Stimulated activated CD4-positive, alpha-beta T cell treated with anti-CD3 and anti-CD28 coated beads, Interleukin-12 subunit alpha, Interleukin-12 subunit beta, amount 100 ng/mL, for 4 hours (primary cell): Measurements from ENCODE around the gene PCDH9.
"Not testable (repeated sequence)": the region's sequence is repeated elsewhere in the genome, so short reads cannot be mapped to it uniquely, and the experiment has no call there.

Experiments used
- DNase-seq: peaks from one replicate; pipeline ENCODE4 v3.0.0-alpha.2; 2020

PCDH9 gene

GRCh38 chr13:66623129-66623820 is 606.9 kb downstream of the PCDH9 start:
- no peak for DNase-seq

DNA sequence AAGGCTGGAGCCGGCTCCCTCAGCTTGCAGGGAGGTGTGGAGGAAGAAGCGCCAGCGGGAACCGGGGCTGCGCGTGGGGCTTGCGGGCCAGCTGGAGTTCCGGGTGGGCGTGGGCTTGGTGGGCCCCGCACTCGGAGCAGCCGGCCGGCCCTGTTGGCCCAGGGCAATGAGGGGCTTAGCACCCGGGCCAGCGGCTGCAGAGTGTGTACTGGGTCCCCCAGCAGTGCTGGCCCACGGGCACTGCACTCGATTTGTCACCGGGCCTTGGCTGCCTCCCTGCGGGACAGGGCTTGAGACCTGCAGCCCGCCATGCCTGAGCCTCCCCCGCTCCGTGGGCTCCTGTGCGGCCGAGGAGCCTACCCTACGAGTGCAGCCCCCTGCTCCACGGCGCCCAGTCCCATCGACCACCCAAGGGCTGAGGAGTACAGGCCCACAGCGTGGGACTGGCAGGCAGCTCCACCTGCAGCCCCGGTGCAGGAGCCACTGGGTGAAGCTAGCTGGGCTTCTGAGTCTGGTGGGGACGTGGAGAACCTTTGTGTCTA is 608.2 kb downstream of the PCDH9 start:
- not testable (repeated sequence) for DNase-seq

DNA sequence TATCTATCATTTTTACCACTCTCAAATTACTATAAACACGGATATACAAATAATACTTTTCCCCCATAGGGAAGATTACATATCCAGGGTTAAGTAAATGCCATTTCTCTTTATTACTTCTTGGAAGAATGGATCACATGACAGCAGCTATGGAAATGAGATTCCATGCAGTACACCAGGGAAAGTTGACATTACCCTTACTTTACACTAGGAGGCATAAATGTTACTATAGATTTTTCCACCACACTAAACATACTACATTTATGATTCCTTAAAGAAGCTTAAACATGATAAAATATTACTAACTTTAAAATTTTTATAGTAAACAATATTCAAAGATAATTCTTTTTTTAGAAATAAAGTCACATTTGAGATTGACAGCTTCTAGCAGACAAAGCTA is 611.4 kb downstream of the PCDH9 start:
- DNase-seq: no peak

GRCh38 chr13:66617786-66618185 is 612.4 kb downstream of the PCDH9 start:
- DNase-seq: no peak

GRCh38 chr13:66612983-66613382 is 617.2 kb downstream of the PCDH9 start:
- no peak for DNase-seq

DNA sequence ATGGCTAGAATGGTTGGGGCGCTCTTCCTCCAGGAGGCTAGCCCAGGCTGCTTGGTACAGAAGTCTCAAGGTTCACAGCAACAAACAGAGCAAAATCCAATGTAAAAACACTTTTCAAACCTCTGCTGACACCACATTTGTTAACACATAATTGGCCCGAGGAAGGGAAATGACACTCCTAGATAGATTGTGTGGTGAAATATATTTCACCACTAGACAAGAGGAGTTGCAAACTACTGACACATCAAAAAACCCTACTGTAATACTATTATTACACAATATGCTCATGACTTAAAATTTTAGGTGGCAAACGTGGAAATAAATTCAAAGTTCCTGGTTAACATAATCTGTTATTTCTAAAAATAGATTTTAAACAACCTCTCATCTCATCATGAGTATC is 643.6 kb downstream of the PCDH9 start:
- DNase-seq: no peak

DNA sequence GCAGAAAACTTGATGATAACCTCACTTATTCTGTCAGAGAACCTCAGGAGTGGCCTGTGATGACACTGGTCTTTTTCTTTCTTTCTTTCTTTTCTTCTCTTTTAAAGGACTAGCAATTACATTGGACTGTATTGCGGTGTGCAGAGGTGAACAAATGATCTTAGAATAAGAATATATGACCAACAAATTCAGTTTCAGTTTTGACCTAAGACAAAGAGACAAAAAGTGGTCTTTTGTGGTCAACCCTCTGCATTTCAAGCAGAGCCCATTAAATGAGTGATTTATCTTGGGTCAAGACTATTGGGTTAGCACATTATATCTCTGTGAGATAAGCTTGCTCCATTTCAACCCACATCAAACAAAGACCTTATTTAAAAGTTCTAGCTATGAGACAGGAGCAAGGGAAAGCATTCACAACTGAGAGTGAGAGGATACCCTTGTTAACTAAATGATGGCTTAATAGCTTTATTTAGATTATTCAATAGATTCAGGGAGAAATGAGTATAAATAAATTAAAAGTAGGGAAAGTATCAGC is 644.4 kb downstream of the PCDH9 start:
- DNase-seq: no peak

DNA sequence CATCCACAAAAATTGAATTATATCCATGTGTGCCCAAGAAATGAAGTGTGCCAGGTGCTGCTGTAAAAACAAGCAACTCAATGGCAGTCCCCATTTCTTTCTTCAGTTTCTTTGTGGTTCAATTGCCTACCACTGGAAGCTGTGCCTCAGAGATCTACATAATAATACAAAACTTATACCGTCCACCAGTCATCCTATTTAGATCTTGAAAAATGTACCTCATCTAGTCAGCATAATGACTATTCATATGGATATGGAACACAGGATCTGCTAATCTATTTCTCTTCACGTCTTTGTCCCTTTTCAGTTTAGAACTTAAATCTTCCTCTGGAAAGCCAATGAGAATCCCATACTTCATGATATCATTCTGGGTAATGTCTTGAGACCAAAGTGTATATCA is 648.5 kb downstream of the PCDH9 start:
- DNase-seq: no peak

- DNase-seq: no peak
Observed at GRCh38 chr13:66578305-66578704, 651.8 kb downstream of the PCDH9 start.

GRCh38 chr13:66577358-66577757 is 652.8 kb downstream of the PCDH9 start:
- no peak for DNase-seq

DNA sequence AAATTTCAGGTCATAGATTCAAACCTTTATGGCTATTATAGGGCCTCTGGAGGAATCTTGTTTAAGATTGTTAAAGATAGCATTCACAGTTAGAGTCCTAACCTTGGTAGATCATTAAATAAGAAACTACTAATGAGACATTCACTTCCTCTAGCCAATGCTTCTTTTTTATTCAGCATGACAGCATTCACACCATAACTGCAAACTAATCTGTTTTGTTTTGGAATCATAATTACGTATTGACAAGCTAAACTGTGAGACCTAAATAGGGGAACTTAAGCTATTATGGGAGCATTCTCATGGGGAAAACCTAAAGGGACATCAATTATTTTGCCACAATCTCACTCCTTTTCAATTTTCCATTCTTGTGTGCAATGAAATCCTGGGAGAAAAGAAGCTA is 653.8 kb downstream of the PCDH9 start:
- DNase-seq: no peak

- DNase-seq: no peak
Observed at GRCh38 chr13:66574606-66575005, 655.5 kb downstream of the PCDH9 start.

DNA sequence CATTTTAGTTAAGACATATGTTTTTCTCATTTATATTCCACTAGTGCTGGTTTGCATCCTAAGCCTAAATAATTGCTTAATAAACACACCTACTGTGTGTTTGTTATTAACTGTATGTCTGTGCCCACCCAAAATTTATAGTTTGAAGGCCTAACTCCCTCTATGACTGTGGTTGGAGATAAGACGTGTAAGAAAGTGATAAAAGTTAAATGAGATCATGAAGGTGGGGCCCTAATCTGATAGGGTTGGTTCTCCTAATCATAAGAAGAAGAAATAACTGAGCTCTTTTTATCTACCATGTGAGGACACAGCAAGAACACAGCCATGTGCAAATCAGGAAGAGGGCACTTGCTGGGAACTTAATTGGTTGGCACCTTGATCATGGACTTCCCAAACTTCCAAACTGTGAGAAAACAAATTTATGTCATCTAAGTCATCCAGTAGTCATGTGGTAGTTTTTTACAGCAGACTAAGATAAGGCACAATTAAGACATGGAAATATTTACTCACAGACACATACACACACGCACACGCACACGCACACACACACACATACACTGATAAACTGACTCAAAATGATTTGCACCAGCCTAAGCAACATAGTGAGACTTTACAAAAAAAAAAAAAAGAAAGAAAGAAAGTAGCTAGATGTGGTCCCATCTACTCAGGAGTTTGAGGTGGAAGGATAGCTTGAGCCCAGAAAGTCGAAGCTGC is 662.1 kb downstream of the PCDH9 start:
- no peak for DNase-seq

DNA sequence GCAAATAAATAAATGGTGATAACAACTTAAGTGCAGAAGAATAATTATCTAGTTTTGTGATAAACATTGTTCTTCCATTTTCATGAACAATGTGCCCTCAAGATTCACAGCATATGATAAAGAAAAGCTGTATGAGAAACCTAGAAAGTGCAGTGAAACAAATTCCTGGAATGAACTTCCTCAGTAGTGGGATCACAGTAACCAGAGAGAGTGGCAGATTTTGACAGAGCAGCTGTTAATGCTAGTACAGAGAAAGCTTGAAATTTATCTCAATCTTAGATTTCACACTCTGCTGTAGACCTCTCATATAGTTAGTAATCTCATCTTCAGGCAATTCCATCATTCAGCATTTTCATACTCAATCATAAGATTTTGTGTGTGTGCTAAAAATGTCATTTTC is 664.9 kb downstream of the PCDH9 start:
- DNase-seq: no peak

- DNase-seq: no peak
Observed at GRCh38 chr13:66563076-66563475, 667.1 kb downstream of the PCDH9 start.

GRCh38 chr13:66562054-66562453 is 668.1 kb downstream of the PCDH9 start:
- no peak for DNase-seq

- DNase-seq: no peak
Observed at GRCh38 chr13:66560991-66561390, 669.1 kb downstream of the PCDH9 start.

- no peak for DNase-seq
Observed at GRCh38 chr13:66560189-66560588, 669.9 kb downstream of the PCDH9 start.

- DNase-seq: no peak
Observed at GRCh38 chr13:66559093-66559492, 671.0 kb downstream of the PCDH9 start.

GRCh38 chr13:66558506-66558905 is 671.6 kb downstream of the PCDH9 start:
- DNase-seq: no peak

- DNase-seq: no peak
Observed at GRCh38 chr13:66557357-66557756, 672.8 kb downstream of the PCDH9 start.

- no peak for DNase-seq
Observed at GRCh38 chr13:66556306-66556705, 673.8 kb downstream of the PCDH9 start.

GRCh38 chr13:66553391-66553790 is 676.7 kb downstream of the PCDH9 start:
- DNase-seq: no peak

GRCh38 chr13:66551128-66551527 is 679.0 kb downstream of the PCDH9 start:
- DNase-seq: no peak
